ENCODE results near the gene NOL9. TPM values are rescaled to one million over a fixed set of nuclear protein-coding genes. Genes with fewer than 3 reads are reported as not detected.

Gene NOL9
- total and polyA plus RNA-seq, 2 of the 13 experiments (the other 11 are each of a cell fraction or from before 2014, with no cell fraction given): 18.0 to 24.7 TPM

DNA sequence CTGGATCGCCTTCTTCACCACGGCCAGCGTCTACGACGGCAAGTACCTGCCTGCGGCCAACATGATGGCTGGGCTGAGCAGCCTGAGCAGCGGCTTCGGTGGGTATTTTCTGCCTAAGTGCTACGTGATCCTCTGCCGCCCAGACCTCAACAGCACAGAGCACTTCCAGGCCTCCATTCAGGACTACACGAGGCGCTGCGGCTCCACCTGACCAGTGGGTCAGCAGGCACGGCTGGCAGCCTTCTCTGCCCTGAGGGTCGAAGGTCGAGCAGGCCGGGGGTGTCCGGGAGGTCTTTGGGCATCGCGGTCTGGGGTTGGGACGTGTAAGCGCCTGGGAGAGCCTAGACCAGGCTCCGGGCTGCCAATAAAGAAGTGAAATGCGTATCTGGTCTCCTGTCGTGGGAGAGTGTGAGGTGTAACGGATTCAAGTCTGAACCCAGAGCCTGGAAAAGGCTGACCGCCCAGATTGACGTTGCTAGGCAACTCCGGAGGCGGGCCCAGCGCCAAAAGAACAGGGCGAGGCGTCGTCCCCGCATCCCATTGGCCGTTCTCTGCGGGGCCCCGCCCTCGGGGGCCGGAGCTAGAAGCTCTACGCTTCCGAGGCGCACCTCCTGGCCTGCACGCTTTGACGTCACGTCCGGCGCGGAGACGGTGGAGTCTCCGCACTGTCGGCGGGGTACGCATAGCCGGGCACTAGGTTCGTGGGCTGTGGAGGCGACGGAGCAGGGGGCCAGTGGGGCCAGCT is 25.2 kb upstream of the NOL9 start, which contains the start of gene ZBTB48 (continued):
- TF ChIP-seq, protein P1, sequence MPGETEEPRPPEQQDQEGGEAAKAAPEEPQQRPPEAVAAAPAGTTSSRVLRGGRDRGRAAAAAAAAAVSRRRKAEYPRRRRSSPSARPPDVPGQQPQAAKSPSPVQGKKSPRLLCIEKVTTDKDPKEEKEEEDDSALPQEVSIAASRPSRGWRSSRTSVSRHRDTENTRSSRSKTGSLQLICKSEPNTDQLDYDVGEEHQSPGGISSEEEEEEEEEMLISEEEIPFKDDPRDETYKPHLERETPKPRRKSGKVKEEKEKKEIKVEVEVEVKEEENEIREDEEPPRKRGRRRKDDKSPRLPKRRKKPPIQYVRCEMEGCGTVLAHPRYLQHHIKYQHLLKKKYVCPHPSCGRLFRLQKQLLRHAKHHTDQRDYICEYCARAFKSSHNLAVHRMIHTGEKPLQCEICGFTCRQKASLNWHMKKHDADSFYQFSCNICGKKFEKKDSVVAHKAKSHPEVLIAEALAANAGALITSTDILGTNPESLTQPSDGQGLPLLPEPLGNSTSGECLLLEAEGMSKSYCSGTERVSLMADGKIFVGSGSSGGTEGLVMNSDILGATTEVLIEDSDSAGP (CRISPR knock-in tag; IDR thresholded peaks at IDR 0.05; ENCODE audit: borderline replicate concordance): no peak; the same call in none of the 2 replicates
- TF ChIP-seq, protein P2, sequence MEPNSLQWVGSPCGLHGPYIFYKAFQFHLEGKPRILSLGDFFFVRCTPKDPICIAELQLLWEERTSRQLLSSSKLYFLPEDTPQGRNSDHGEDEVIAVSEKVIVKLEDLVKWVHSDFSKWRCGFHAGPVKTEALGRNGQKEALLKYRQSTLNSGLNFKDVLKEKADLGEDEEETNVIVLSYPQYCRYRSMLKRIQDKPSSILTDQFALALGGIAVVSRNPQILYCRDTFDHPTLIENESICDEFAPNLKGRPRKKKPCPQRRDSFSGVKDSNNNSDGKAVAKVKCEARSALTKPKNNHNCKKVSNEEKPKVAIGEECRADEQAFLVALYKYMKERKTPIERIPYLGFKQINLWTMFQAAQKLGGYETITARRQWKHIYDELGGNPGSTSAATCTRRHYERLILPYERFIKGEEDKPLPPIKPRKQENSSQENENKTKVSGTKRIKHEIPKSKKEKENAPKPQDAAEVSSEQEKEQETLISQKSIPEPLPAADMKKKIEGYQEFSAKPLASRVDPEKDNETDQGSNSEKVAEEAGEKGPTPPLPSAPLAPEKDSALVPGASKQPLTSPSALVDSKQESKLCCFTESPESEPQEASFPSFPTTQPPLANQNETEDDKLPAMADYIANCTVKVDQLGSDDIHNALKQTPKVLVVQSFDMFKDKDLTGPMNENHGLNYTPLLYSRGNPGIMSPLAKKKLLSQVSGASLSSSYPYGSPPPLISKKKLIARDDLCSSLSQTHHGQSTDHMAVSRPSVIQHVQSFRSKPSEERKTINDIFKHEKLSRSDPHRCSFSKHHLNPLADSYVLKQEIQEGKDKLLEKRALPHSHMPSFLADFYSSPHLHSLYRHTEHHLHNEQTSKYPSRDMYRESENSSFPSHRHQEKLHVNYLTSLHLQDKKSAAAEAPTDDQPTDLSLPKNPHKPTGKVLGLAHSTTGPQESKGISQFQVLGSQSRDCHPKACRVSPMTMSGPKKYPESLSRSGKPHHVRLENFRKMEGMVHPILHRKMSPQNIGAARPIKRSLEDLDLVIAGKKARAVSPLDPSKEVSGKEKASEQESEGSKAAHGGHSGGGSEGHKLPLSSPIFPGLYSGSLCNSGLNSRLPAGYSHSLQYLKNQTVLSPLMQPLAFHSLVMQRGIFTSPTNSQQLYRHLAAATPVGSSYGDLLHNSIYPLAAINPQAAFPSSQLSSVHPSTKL (CRISPR knock-in tag; IDR thresholded peaks at IDR 0.05): no peak
- TF ChIP-seq AGO1 (IDR thresholded peaks at IDR 0.05; ENCODE audit: low read depth, low read length, poor library complexity, severe bottlenecking) (no peak), ZNF747 (CRISPR knock-in tag; IDR thresholded peaks at IDR 0.05; ENCODE audit: borderline replicate concordance) (peak; percentile 22; the same call in 1 of the 2 replicates), ZNF350 (CRISPR knock-in tag; IDR thresholded peaks at IDR 0.05; ENCODE audit: borderline replicate concordance, low read depth) (peak; percentile 47; the same call in 1 of the 2 replicates), SP2 (CRISPR knock-in tag; IDR thresholded peaks at IDR 0.05) (peak; percentile 87), ZNF766 (CRISPR knock-in tag; IDR thresholded peaks at IDR 0.05; ENCODE audit: borderline replicate concordance) (no peak), KMT2B (CRISPR knock-in tag; IDR thresholded peaks at IDR 0.05) (peak; percentile 53; the same call in 1 of the 2 replicates), HIVEP1 (CRISPR knock-in tag; IDR thresholded peaks at IDR 0.05) (peak; percentile 63), PLRG1 (conservative IDR thresholded peaks at IDR 0.05) (no peak), ZNF775 (CRISPR knock-in tag; IDR thresholded peaks at IDR 0.05; ENCODE audit: borderline replicate concordance) (no peak), ZMYM4 (CRISPR knock-in tag; IDR thresholded peaks at IDR 0.05) (0 out of 2 replicates have a peak, but pooled peaks have one; percentile 36), EZH2 (conservative IDR thresholded peaks at IDR 0.05; ENCODE audit: low read depth, low read length) (no peak), NFIC (IDR thresholded peaks at IDR 0.05; ENCODE audit: low read length) (no peak), SUZ12 (IDR thresholded peaks at IDR 0.05; ENCODE audit: low read depth, low read length) (no peak)
- TF ChIP-seq, protein P3, sequence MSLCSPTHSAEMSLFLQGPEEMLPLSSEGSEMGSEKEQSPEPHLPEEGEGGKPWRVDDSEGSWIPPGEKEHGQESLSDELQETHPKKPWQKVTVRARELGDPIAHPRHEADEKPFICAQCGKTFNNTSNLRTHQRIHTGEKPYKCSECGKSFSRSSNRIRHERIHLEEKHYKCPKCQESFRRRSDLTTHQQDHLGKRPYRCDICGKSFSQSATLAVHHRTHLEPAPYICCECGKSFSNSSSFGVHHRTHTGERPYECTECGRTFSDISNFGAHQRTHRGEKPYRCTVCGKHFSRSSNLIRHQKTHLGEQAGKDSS (CRISPR knock-in tag; IDR thresholded peaks at IDR 0.05; ENCODE audit: borderline replicate concordance, low read depth): no peak
- TF ChIP-seq, protein P4, sequence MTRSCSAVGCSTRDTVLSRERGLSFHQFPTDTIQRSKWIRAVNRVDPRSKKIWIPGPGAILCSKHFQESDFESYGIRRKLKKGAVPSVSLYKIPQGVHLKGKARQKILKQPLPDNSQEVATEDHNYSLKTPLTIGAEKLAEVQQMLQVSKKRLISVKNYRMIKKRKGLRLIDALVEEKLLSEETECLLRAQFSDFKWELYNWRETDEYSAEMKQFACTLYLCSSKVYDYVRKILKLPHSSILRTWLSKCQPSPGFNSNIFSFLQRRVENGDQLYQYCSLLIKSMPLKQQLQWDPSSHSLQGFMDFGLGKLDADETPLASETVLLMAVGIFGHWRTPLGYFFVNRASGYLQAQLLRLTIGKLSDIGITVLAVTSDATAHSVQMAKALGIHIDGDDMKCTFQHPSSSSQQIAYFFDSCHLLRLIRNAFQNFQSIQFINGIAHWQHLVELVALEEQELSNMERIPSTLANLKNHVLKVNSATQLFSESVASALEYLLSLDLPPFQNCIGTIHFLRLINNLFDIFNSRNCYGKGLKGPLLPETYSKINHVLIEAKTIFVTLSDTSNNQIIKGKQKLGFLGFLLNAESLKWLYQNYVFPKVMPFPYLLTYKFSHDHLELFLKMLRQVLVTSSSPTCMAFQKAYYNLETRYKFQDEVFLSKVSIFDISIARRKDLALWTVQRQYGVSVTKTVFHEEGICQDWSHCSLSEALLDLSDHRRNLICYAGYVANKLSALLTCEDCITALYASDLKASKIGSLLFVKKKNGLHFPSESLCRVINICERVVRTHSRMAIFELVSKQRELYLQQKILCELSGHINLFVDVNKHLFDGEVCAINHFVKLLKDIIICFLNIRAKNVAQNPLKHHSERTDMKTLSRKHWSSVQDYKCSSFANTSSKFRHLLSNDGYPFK (CRISPR knock-in tag; IDR thresholded peaks at IDR 0.05; ENCODE audit: borderline replicate concordance): 0 out of 2 replicates have a peak, but pooled peaks have one; percentile 5
- TF ChIP-seq, protein P5, sequence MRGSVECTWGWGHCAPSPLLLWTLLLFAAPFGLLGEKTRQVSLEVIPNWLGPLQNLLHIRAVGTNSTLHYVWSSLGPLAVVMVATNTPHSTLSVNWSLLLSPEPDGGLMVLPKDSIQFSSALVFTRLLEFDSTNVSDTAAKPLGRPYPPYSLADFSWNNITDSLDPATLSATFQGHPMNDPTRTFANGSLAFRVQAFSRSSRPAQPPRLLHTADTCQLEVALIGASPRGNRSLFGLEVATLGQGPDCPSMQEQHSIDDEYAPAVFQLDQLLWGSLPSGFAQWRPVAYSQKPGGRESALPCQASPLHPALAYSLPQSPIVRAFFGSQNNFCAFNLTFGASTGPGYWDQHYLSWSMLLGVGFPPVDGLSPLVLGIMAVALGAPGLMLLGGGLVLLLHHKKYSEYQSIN (CRISPR knock-in tag; IDR thresholded peaks at IDR 0.05; ENCODE audit: borderline replicate concordance): no peak
